Measurements from ENCODE around the gene INKA1. TPM values are rescaled to one million over a fixed set of nuclear protein-coding genes. Genes with fewer than 3 reads are reported as not detected.
A peak's percentile ranks its signal among the peaks of the same experiment; 100 is the strongest.
"Not testable (repeated sequence)": the region's sequence is repeated elsewhere in the genome, so short reads cannot be mapped to it uniquely, and the experiment has no call there.

INKA1 gene
- total and polyA plus RNA-seq, 2 donors (not counting 1 experiment from before 2014, with no cell fraction given), result 6.5 to 7.3 TPM

DNA sequence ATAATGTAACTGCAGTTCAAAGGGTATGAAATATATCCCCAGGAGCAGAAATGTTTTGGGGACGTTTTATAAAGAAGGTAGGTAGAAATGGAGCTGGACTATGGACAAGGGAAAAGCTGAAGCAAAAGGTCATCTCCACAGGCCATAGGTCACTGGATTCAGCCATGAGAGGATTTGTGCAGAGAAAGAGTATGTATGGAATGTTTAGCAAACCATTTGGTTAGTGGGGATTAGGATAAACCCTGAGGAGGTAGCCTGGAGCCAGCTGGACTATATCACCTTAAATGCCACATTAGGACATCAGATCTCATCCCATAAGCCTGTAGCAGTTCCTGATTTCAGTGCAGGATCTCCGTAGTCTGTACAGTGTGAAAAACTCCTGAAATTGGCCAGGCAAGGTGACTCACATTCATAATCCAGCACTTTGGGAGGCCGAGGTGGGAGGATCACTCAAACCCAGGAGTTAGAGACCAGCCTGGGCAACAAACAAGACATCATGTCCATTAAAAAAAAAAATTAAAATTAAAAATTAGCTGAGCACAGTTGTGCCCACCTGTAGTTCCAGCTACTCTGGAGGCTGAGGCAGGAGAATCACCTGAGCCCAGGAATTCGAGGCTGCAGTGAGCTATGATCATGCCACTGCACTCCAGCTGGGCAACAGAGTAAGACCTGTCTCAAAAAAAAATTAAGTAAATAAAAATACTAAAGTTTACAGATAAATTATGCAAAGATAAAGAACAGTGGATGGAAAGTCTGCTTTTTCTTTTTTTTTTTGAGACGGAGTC lies 21.5 kb upstream of the INKA1 start:
- Histone ChIP-seq H2AFZ (ENCODE audit: low read length) (no peak overlapping the region), H3K9me3 (ENCODE audit: control insufficient read depth, insufficient read depth, low read depth, low read length) (no peaks in the 10 kb centered on the region), H3K27ac (ENCODE audit: insufficient read depth, low read length) (no peak overlapping the region), H3K4me3 (replicated peaks in 1 of 4; ENCODE audit: control extremely low read depth in 1 of 4, insufficient read depth in 1 of 4, low read depth in 3 of 4, low read length in 4 of 4) (no peak overlapping the region), H3K27me3 (ENCODE audit: control insufficient read depth, insufficient read depth, low read length) (no peaks in the 10 kb centered on the region), H3K4me1 (ENCODE audit: control insufficient read depth, extremely low read depth, insufficient read depth, low read length) (peaks cover 3% of the 10 kb centered on the region), H3K4me2 (ENCODE audit: extremely low read depth, insufficient read depth, low read length) (no peak overlapping the region), H3K79me2 (ENCODE audit: control insufficient read depth, insufficient read depth, low read length) (peaks cover 74% of the 10 kb centered on the region), H4K20me1 (ENCODE audit: control insufficient read depth, extremely low read depth, insufficient read depth, low read length) (no peaks in the 10 kb centered on the region), H3K36me3 (ENCODE audit: control insufficient read depth, insufficient read depth, low read length) (peaks cover 4% of the 10 kb centered on the region), H3K9ac (ENCODE audit: insufficient read depth, low read length) (no peak overlapping the region)
- DNase-seq (ENCODE audit: low read depth in 2 of 2), result no peak
- no peak for TF ChIP-seq EZH2 (IDR thresholded peaks at IDR 0.05; ENCODE audit: low read length, missing control alignments)
- TF ChIP-seq, protein P1, sequence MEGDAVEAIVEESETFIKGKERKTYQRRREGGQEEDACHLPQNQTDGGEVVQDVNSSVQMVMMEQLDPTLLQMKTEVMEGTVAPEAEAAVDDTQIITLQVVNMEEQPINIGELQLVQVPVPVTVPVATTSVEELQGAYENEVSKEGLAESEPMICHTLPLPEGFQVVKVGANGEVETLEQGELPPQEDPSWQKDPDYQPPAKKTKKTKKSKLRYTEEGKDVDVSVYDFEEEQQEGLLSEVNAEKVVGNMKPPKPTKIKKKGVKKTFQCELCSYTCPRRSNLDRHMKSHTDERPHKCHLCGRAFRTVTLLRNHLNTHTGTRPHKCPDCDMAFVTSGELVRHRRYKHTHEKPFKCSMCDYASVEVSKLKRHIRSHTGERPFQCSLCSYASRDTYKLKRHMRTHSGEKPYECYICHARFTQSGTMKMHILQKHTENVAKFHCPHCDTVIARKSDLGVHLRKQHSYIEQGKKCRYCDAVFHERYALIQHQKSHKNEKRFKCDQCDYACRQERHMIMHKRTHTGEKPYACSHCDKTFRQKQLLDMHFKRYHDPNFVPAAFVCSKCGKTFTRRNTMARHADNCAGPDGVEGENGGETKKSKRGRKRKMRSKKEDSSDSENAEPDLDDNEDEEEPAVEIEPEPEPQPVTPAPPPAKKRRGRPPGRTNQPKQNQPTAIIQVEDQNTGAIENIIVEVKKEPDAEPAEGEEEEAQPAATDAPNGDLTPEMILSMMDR (conservative IDR thresholded peaks at IDR 0.05 in 1 of 2, IDR thresholded peaks at IDR 0.05 in 1 of 2; ENCODE audit: low read depth in 1 of 2, low read length in 2 of 2), result no peak

DNA sequence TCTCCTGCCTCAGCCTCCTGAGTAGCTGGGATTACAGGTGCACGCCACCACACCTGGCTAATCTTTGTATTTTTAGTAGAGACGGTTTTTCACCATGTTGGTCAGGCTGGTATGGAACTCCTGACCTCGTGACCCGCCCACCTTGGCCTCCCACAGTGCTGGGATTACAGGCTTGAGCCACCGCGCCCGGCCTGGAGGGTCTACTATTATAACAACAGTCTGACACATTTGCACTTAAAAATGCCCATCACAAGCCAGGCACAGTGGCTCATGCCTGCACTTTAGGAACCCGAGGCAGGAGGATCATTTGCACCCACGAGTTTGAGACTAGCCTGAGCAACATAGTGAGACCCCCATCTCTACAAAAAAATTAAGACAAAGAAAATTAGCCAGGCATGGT lies 20.8 kb upstream of the INKA1 start:
- H3K4me2 ChIP-seq (ENCODE audit: extremely low read depth, insufficient read depth, low read length); H3K27me3 ChIP-seq (ENCODE audit: control insufficient read depth, insufficient read depth, low read length); H3K36me3 ChIP-seq (ENCODE audit: control insufficient read depth, insufficient read depth, low read length); H3K9ac ChIP-seq (ENCODE audit: insufficient read depth, low read length); DNase-seq (ENCODE audit: low read depth in 2 of 2); H3K9me3 ChIP-seq (ENCODE audit: control insufficient read depth, insufficient read depth, low read depth, low read length); H3K4me1 ChIP-seq (ENCODE audit: control insufficient read depth, extremely low read depth, insufficient read depth, low read length); H3K27ac ChIP-seq (ENCODE audit: insufficient read depth, low read length); H2AFZ ChIP-seq (ENCODE audit: low read length); H3K4me3 ChIP-seq (replicated peaks in 1 of 4; ENCODE audit: control extremely low read depth in 1 of 4, insufficient read depth in 1 of 4, low read depth in 3 of 4, low read length in 4 of 4); H4K20me1 ChIP-seq (ENCODE audit: control insufficient read depth, extremely low read depth, insufficient read depth, low read length): not testable (repeated sequence)
- peaks cover 69% of the 10 kb centered on the region for H3K79me2 ChIP-seq (ENCODE audit: control insufficient read depth, insufficient read depth, low read length)

DNA sequence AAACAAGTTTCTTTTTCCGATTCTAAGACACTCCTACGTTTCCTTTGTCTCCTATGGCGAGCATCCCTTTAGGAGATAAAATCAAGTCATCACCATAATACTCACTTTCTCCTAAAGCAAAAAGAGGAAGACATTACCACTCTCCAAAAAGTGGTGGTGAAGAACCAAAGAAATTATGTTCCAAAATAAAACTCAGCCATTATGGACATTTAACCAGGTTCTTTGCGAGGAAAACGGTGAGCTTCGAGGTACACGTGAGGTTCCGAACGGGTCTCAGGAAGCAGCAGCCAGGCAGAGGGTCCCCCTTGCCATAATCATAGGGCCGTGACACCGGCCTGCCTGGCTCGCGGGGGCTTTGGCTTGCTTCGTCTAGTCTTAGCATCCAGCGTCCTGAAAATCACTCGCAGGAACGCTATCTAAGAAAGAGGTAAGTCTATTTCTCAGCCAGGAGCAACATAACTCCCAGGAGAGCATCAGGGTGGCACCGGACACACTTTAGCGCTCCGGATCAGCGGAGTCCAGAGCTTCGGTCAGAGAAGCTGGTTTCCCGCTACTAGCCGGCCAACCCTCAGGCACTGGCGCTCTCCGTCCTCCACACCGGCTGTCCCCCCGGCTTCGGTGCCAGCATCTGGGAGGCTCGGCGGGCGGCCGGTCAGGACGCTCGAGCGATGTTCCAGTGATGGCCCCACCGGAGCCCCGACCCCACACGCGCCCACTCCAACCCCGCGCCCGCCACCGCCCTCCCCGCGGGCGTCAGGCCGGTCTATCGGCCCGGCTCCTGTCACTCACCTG lies 17.3 kb upstream of the INKA1 start:
- DNase-seq (ENCODE audit: low read depth in 2 of 2), result peak; percentile 33 to 46
- Histone ChIP-seq H3K27me3 (ENCODE audit: control insufficient read depth, insufficient read depth, low read length) (no peaks in the 10 kb centered on the region), H2AFZ (ENCODE audit: low read length) (no peak overlapping the region), H3K4me3 (replicated peaks in 1 of 4; ENCODE audit: control extremely low read depth in 1 of 4, insufficient read depth in 1 of 4, low read depth in 3 of 4, low read length in 4 of 4) (peak overlapping the region; percentile 76 to 95 (median 80)), H3K27ac (ENCODE audit: insufficient read depth, low read length) (peak overlapping the region; percentile 86), H3K4me1 (ENCODE audit: control insufficient read depth, extremely low read depth, insufficient read depth, low read length) (peaks cover 7% of the 10 kb centered on the region), H3K36me3 (ENCODE audit: control insufficient read depth, insufficient read depth, low read length) (peaks cover 4% of the 10 kb centered on the region), H3K4me2 (ENCODE audit: extremely low read depth, insufficient read depth, low read length) (peak overlapping the region; percentile 94), H3K9me3 (ENCODE audit: control insufficient read depth, insufficient read depth, low read depth, low read length) (no peaks in the 10 kb centered on the region), H4K20me1 (ENCODE audit: control insufficient read depth, extremely low read depth, insufficient read depth, low read length) (no peaks in the 10 kb centered on the region), H3K79me2 (ENCODE audit: control insufficient read depth, insufficient read depth, low read length) (peaks cover 42% of the 10 kb centered on the region), H3K9ac (ENCODE audit: insufficient read depth, low read length) (peak overlapping the region; percentile 91)
- no peak for TF ChIP-seq EZH2 (IDR thresholded peaks at IDR 0.05; ENCODE audit: low read length, missing control alignments)
- TF ChIP-seq, protein P1 (conservative IDR thresholded peaks at IDR 0.05 in 1 of 2, IDR thresholded peaks at IDR 0.05 in 1 of 2; ENCODE audit: low read depth in 1 of 2, low read length in 2 of 2), result no peak

All from fibroblast of lung (primary cell).